SJCRH30 (cell line): ENCODE measurements around the gene PCDHB15. TPM values are rescaled to one million over a fixed set of nuclear protein-coding genes. Genes with fewer than 3 reads are reported as not detected.
"Not testable (repeated sequence)": the region's sequence is repeated elsewhere in the genome, so short reads cannot be mapped to it uniquely, and the experiment has no call there.

ENCODE experiments used
- DNase-seq, 2 experiments: peaks; one replicate each; pipeline ENCODE4 v3.0.0-alpha.2; 2015 to 2020
- H3K27ac ChIP-seq: fragments of 250-450 bp; sonication (Bioruptor Pico); 2 replicates; pipeline ENCODE4 v1.5.1; 2020; ENCODE audit warnings: mild to moderate bottlenecking, moderate library complexity
- H3K27me3 ChIP-seq: fragments of 250-450 bp; sonication (Bioruptor Pico); 2 replicates; pipeline ENCODE4 v1.5.1; 2020; ENCODE audit warnings: mild to moderate bottlenecking, moderate library complexity
- H3K36me3 ChIP-seq: fragments of 250-450 bp; sonication (Bioruptor Pico); 2 replicates; pipeline ENCODE4 v1.5.1; 2020; ENCODE audit warnings: mild to moderate bottlenecking, moderate library complexity
- H3K4me1 ChIP-seq: fragments of 250-450 bp; sonication (Bioruptor Pico); 2 replicates; pipeline ENCODE4 v1.5.1; 2020; ENCODE audit warnings: mild to moderate bottlenecking, moderate library complexity
- H3K4me3 ChIP-seq: fragments of 250-450 bp; sonication (Bioruptor Pico); 2 replicates; pipeline ENCODE4 v1.5.1; 2020; ENCODE audit warnings: mild to moderate bottlenecking, moderate library complexity
- H3K9me3 ChIP-seq: fragments of 250-450 bp; sonication (Bioruptor Pico); replicated peaks from 2 replicates; pipeline ENCODE4 v1.5.1; 2020; ENCODE audit warnings: mild to moderate bottlenecking, moderate library complexity
- total RNA-seq: library from RNA; depleted of rRNA; stranded (reverse); fragments of >200 nt; shearing (Covaris generic); gene quantifications from 2 replicates; pipeline ENCODE4 v1.2.3, GENCODE V29; 2014; rRNA removed

PCDHB15 gene
- total RNA-seq = 0.86 and 0.91 TPM in 2 replicates

- H3K9me3 ChIP-seq = peaks cover 23% of the 10 kb centered on the region
- no peaks in the 10 kb centered on the region for H3K27me3 ChIP-seq
- no peak within 1 kb of the TSS for H3K4me3 ChIP-seq
- H3K4me1 ChIP-seq = no peaks in the 10 kb centered on the region
- no peak within 1 kb of the TSS for H3K27ac ChIP-seq
- DNase-seq = no peak
- no peaks in the 10 kb centered on the region for H3K36me3 ChIP-seq
Measured at GRCh38 chr5:141245250-141245717, at the start of gene PCDHB15. PCDHB15 (plus strand) TSS chr5:141245395; CDS start chr5:141245579, 184 bp downstream.

GRCh38 chr5:141196363-141196762, 48.8 kb upstream of the PCDHB15 start:
- Histone ChIP-seq H3K4me3 (no peak overlapping the region), H3K4me1 (no peaks in the 10 kb centered on the region), H3K27me3 (no peaks in the 10 kb centered on the region), H3K27ac (no peak overlapping the region), H3K36me3 (no peaks in the 10 kb centered on the region), H3K9me3 (no peaks in the 10 kb centered on the region; the same call in 1 of the 2 replicates)
- no peak for DNase-seq

- peak within 1 kb of the TSS; percentile 46 for H3K27ac ChIP-seq
- H3K36me3 ChIP-seq = no peaks in the 10 kb centered on the region
- H3K9me3 ChIP-seq = no peaks in the 10 kb centered on the region; the same call in 1 of the 2 replicates
- no peaks in the 10 kb centered on the region for H3K4me1 ChIP-seq
- peak; percentile 35 to 82 for DNase-seq
- no peaks in the 10 kb centered on the region for H3K27me3 ChIP-seq
- peak within 1 kb of the TSS; percentile 62 for H3K4me3 ChIP-seq
Measured at GRCh38 chr5:141199359-141200235, 45.6 kb upstream of the PCDHB15 start, which contains the start of gene PCDHB11. PCDHB11 (plus strand) TSS chr5:141199627; CDS start chr5:141199775, 148 bp downstream.

GRCh38 chr5:141201126-141201525, 44.1 kb upstream of the PCDHB15 start:
- H3K9me3 ChIP-seq, H3K27me3 ChIP-seq, DNase-seq, H3K4me3 ChIP-seq, H3K4me1 ChIP-seq, H3K36me3 ChIP-seq, H3K27ac ChIP-seq: not testable (repeated sequence)

- H3K9me3 ChIP-seq, H3K4me3 ChIP-seq, H3K27ac ChIP-seq, H3K4me1 ChIP-seq, DNase-seq, H3K36me3 ChIP-seq, H3K27me3 ChIP-seq: not testable (repeated sequence)
Measured at GRCh38 chr5:141201646-141202045, 43.5 kb upstream of the PCDHB15 start.

GRCh38 chr5:141208478-141208877, 36.7 kb upstream of the PCDHB15 start, which contains the start of gene PCDHB12:
PCDHB12 (plus strand) TSS chr5:141208719; CDS start chr5:141208908, 189 bp downstream.
- no peaks in the 10 kb centered on the region; the same call in none of the 2 replicates for H3K36me3 ChIP-seq
- peak within 1 kb of the TSS; percentile 48 for H3K27ac ChIP-seq
- DNase-seq = peak in 1 of 2 experiments; percentile 55
- no peaks in the 10 kb centered on the region for H3K4me1 ChIP-seq
- H3K27me3 ChIP-seq = no peaks in the 10 kb centered on the region
- H3K4me3 ChIP-seq = peak within 1 kb of the TSS; percentile 57
- peaks cover 8% of the 10 kb centered on the region for H3K9me3 ChIP-seq

GRCh38 chr5:141210281-141210680, 34.9 kb upstream of the PCDHB15 start:
- H3K4me3 ChIP-seq, H3K27me3 ChIP-seq, H3K36me3 ChIP-seq, H3K4me1 ChIP-seq, DNase-seq, H3K27ac ChIP-seq: not testable (repeated sequence)
- peaks cover 11% of the 10 kb centered on the region for H3K9me3 ChIP-seq

- not testable (repeated sequence) for H3K27ac ChIP-seq, H3K36me3 ChIP-seq, H3K4me1 ChIP-seq, H3K4me3 ChIP-seq, H3K27me3 ChIP-seq, DNase-seq
- H3K9me3 ChIP-seq = peaks cover 11% of the 10 kb centered on the region
Measured at GRCh38 chr5:141210849-141211248, 34.3 kb upstream of the PCDHB15 start.

- not testable (repeated sequence) for H3K27me3 ChIP-seq, H3K27ac ChIP-seq, H3K4me1 ChIP-seq, H3K4me3 ChIP-seq, H3K36me3 ChIP-seq
- peaks cover 18% of the 10 kb centered on the region for H3K9me3 ChIP-seq
- DNase-seq = peak; percentile 73 to 83
Measured at GRCh38 chr5:141213656-141214339, 31.4 kb upstream of the PCDHB15 start, which contains the start of gene PCDHB13. PCDHB13 (plus strand) TSS chr5:141213919; CDS start chr5:141214124, 205 bp downstream.

GRCh38 chr5:141214583-141214982, 30.6 kb upstream of the PCDHB15 start:
- peaks cover 20% of the 10 kb centered on the region for H3K9me3 ChIP-seq
- not testable (repeated sequence) for DNase-seq, H3K36me3 ChIP-seq, H3K4me3 ChIP-seq, H3K27me3 ChIP-seq, H3K4me1 ChIP-seq, H3K27ac ChIP-seq

- H3K27me3 ChIP-seq, H3K36me3 ChIP-seq, DNase-seq, H3K4me3 ChIP-seq, H3K4me1 ChIP-seq, H3K27ac ChIP-seq: not testable (repeated sequence)
- peaks cover 17% of the 10 kb centered on the region for H3K9me3 ChIP-seq
Measured at GRCh38 chr5:141215504-141215903, 29.7 kb upstream of the PCDHB15 start.

GRCh38 chr5:141216035-141216434, 29.2 kb upstream of the PCDHB15 start:
- H3K36me3 ChIP-seq, H3K4me3 ChIP-seq, H3K27ac ChIP-seq, H3K4me1 ChIP-seq, H3K27me3 ChIP-seq, DNase-seq: not testable (repeated sequence)
- H3K9me3 ChIP-seq = peaks cover 16% of the 10 kb centered on the region

- DNase-seq = peak; percentile 65 to 82
- Histone ChIP-seq H3K27ac (peak within 1 kb of the TSS; percentile 43), H3K9me3 (peaks cover 18% of the 10 kb centered on the region), H3K36me3 (no peaks in the 10 kb centered on the region; the same call in 1 of the 2 replicates), H3K4me1 (peaks cover 6% of the 10 kb centered on the region; the same call in 1 of the 2 replicates), H3K27me3 (no peaks in the 10 kb centered on the region), H3K4me3 (peak within 1 kb of the TSS; percentile 64)
Measured at GRCh38 chr5:141223112-141223783, 21.9 kb upstream of the PCDHB15 start, which contains the start of gene PCDHB14. PCDHB14 (plus strand) TSS chr5:141223343; CDS start chr5:141223506, 163 bp downstream.

- not testable (repeated sequence) for H3K4me1 ChIP-seq, DNase-seq
Measured at GRCh38 chr5:141224844-141225243, 20.4 kb upstream of the PCDHB15 start.

More at GRCh38 chr5:141224844-141225243, 20.4 kb upstream of the PCDHB15 start:
- H3K27ac ChIP-seq, H3K4me3 ChIP-seq, H3K36me3 ChIP-seq, H3K27me3 ChIP-seq: not testable (repeated sequence)
- H3K9me3 ChIP-seq = 0 out of 2 replicates have a peak, but pooled peaks cover 13% of the 10 kb centered on the region
